Stimulated activated CD4-positive, alpha-beta T cell treated with anti-CD3 and anti-CD28 coated beads, Interleukin-1b, Interleukin-23, amount 100 ng/mL, for 24 hours (primary cell): ENCODE measurements around the gene KDELR3.

Experiments used
- DNase-seq, 4 experiments: peaks; one replicate each; pipeline ENCODE4 v3.0.0-alpha.2; 2020; ENCODE audit warnings: low read depth in 4 of 4, low spot score in 1 of 4

The KDELR3 gene

DNA sequence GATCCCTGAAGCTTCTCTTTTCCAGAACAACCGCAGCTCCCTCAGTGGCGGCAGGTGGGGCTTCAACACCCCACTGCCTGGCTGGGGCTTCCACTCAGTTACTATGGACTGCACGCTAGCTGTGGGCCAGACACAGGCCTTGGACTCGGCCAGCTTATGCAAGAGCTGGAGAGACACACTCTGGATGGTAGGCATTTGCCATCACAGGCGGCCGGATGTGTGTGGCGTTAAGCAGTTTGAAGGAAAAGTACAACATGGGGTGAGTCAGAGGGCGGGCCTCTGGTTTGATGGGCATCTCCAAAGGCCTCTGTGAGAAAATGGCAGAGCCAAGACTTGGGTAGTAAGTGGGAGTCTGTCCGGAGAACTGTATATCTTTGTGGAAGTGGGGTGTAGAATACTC lies 30.5 kb upstream of the KDELR3 start:
- DNase-seq = no peak

DNA sequence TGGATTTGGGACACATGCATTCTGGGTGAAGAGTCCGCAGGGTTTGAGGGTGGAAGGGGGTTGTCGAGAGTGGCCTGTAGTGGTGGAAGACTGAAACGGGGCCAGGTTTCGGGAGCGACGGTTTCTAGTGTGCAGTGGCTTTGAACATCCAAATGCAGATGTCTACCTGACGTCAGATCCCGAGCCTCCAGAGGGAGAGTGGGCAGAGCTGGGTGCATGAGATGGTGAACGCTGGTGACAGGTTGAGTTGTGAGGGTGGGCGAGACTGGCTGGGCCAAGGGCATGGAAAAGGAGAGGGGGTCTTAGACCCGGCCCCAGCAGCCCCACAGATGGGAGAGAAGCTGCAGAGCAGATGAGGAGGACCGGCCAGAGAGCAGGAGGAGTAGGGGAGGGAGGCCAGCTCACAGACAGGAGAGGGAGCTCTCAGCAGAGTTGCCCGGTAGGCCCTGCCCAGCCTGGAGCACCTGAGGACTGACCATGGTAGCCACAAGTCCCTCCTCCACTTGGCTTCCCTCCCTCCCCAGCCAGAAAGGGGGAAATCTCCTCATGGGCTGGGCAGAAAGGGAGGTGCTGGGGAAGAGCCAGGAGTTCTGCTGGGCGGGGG lies 27.0 kb upstream of the KDELR3 start:
- no peak for DNase-seq

DNA sequence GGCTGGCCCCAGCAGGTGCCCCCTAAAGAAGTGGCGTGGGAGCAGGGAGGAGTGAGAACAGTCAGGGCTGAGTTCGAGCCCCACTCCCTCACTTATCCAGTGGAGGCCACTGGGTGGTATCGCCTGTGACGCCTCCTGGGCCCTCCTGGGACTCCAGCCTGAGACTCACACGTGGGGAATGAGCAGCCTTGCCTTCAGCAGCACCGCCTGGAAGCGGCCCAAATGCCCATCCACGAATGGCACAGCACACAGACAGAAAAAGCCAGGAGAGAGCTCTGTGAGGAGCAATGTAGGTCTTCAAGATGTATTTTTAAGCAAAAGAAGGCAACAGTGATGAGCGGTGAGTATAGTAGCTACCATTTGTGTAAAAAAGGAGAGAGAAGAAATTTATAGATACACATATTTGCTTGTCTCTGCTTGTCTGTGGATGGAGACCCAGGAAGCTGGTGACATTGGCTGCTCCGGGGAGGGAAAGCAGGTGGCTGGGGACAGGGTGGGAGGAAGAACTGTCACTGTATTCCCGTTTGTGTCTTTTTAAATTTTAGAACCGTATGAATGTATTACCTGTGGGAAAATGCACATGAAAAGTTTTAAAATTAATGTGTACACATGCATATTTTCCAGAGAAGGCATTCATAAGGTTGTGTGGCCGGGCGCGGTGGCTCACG lies 26.1 kb upstream of the KDELR3 start:
- DNase-seq = no peak

DNA sequence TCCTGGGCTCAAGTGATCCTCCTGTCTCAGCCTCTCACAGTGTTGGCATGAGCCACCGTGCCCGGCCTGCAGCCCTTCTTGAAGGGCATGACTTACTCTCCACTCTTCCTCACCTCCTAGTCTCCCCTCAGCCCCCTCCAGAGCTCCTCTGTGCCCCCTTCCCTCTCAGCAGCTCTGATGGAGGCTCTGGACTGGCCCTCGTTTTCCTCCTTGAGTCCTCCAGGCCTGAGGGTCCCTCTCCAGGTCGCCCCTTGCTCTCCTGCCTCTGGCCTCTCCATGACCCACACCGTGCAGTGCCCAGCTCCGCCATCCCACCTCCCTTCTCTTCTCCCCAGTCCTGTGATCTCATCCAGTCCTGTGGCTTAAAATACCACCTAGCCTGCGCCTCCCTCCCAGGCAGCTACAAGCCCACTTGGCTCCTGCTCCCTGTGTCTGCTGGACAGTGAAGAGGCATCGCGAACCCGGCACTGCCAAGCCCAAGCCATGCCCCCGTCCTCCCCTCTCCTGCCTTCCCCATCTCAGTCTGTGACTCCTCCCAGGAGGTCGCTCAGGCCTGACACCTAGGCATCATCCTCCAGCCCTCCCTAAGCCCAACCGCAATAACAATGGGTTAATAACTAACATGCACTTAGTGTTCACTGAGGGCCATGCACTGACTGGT lies 24.8 kb upstream of the KDELR3 start:
- no peak for DNase-seq

DNA sequence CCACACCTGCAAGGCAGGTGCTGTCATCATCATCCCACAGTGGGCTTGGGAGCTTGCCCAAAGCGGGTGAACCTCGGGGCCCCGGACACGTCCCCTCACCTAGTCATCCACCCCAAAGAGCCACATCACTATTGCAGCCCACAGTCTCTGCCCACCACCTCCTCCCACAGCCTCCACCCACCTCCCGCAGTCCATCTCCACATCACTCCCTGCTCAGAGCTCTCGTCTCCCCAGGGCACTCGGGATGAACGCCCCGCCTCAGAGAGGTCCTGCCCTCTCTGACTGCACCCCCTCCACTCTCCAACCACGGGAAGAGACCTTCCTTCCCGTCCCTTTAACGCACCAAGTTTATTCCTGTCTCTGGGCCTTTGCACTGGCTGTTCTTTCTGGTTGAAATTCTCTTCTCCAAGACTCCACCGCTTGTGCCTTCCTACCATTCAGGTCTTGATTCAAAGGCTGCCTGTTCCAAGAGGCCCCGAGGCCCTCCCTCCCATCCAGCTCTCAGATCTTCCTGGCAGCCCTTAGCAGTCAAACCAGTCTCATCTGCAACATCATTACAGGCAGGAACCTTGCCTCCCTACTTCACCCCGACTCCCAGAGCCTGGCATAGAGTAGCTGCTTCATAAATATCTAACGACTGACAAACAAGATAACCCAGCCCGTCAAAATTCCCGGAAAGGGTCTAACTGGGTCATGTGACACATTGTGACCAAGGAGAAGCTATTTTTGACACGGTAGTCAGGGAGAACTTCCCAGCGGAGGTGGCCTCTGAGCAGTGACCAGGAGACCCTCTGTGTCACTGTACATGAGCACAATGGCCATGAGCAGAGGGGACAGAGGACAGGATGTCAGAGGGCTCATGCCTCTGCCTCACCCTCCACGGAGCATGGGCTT lies 24.0 kb upstream of the KDELR3 start:
- DNase-seq = no peak

DNA sequence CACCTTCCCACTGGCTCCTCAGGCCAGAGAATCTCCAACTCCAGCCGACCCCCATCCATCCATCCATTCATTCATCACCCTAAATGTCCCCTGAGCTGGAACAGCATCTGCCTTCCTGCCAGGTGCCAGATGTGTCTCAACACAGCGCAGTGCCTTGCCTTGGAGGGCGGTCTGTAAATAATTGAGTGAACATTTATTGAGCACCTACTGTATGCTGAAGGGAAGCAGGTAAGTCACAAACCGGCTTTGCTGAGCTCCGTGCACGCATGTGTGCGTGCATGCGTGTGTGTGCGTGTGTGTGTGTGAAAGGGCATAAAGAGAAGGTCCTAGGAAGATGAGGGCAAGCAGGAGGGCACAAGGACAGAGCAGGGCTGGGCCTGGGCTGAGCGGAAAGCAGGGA lies 23.1 kb upstream of the KDELR3 start:
- no peak for DNase-seq

DNA sequence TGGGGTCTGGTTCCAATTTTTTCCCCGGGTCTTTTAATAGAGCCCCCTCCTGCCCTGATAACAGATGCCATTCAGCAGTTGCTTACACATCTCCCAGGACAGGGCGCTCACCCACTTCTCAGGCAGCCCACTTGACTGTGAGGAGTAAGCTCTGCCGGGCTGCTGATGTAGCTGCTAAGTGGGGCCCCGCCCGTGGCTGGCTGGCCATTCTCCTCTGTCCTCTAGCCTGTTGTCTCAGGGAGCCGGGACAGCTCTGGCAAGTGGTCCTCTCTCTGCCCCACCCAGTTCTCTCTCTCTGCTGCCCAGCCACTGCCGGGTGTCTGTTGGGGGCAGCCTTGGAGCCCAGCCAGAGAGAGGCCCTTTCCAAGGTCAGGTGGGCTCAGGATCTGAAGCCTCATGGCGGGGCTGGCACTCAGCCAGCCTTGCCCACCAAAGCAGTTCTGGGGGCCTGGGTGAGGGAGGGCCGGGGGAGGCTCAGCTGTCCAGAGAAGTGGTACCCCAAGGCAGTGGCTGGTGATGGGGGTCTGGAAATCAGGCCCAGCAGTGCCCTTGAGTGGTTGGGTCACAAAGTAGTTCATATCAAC lies 21.8 kb upstream of the KDELR3 start:
- no peak for DNase-seq

DNA sequence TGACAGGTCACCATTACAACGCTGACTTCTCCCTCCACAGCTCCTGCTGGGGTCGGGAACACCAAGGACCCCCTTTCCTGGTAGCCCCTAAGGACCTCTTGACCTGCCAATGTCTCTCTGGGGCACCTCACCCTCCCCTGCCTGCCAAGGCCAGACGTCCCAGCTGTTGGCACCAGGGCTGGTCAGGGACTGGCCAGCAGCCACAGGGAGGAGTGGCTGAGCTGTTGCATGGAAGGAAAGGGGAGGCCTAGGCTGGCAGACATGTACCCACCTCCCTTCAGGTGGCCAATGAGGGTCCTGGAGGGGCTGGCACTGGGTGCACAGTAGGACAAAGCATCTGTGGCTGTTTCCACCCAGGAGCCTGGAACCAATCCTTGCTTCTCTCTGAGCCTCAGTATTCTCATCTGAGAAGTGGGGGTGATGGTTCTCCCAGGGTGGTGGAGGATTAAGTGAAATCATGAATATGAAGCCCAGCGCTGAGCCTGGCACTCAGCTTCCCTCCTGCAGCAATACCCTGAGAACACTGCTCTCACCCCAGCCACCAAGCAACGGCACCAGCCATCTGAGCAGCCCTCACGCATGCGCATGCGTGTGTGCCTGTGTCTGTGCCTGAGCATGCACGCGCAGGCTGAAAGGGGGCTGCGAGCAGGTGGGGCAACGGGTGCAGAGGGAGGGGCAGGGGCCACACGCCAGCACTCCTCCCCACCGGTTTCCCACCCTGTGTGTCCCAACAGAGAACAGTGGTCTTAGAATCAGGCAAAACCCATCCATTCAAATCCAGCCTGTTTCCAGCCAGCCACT lies 18.8 kb upstream of the KDELR3 start:
- no peak for DNase-seq

DNA sequence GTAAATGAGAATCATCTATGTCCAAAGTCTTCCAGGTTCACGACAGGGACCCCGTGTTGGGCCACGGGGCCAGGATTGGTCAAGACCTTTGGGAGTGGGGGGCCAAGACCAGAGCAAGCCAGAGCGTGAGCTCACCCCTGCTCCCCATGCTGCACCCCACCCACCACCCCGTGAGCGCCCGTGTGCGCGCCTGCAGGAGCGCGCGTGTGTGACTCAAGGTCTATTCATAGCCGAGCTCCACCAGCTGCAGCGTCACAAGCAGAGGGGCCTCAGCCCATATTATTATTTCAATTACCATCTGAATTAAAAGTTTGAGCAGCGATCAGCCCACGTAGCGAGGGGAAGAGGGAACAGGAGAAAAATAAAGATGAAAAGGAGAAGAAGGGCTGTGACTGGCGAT lies 18.1 kb upstream of the KDELR3 start:
- DNase-seq = no peak

DNA sequence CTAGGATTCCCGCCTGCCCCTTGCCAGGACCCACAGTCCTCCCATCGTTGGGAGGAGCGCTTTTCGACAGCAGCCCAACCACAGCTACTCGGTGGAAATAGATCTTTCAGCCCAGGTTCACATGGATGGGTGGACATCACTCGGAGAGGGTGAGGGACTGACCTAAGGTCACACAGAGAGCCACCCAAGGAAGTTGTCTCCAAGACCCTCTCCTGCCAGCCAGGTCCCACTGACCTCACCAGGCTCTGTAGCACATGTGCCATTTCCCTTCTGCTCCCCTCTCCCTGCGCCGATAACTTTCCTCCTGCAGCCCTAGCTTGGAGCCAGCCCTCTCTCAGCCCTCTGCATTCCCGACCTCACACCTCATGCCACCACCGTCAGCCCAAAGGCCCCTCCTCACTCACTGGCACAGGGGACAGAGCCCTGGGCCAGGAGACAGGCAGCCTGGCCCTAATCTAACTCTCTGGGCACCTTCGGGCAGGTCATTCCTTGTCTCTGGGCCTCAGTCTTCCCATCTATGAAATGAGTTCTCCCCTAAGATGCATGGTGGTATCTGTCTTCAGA lies 17.6 kb upstream of the KDELR3 start:
- DNase-seq = no peak

DNA sequence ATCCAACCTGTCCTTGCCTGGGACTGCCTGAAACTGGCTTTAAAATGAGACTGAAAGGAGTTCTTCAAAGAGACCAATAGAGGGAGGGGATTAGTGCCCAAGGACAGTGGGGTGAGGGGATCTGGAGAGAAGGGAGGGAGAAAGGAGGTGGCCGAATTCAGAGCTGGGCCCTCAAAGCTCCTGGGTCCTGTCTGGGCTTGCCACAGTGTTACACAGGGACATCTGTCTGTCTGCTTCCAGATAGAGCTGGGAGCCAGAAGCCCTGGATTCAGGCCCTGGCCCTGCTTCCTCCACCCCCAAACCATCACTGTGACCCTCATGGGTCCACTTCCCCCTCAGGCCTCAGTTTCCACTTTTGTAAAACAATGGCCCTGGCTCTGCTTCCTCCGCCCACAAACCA lies 16.5 kb upstream of the KDELR3 start:
- no peak for DNase-seq

DNA sequence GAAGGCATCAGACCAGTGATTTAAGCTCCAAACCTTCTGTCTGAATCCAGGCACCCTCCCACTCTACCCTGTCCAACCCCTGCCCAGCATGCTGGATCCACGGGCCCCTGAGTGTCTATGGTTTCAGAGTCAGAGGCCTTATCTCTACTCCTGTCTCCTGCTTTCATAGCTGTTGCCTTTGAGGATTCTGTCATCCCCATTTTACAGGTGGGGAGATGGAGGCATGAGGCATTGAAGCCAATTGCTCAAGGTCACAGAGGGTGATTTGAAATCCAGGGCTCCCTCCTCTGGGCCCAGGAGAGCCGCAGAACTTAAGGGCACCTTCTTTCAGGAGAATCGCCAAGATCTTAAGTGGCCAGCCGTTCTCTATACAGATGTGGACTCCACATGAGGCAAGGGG lies 16.0 kb upstream of the KDELR3 start:
- DNase-seq = no peak

DNA sequence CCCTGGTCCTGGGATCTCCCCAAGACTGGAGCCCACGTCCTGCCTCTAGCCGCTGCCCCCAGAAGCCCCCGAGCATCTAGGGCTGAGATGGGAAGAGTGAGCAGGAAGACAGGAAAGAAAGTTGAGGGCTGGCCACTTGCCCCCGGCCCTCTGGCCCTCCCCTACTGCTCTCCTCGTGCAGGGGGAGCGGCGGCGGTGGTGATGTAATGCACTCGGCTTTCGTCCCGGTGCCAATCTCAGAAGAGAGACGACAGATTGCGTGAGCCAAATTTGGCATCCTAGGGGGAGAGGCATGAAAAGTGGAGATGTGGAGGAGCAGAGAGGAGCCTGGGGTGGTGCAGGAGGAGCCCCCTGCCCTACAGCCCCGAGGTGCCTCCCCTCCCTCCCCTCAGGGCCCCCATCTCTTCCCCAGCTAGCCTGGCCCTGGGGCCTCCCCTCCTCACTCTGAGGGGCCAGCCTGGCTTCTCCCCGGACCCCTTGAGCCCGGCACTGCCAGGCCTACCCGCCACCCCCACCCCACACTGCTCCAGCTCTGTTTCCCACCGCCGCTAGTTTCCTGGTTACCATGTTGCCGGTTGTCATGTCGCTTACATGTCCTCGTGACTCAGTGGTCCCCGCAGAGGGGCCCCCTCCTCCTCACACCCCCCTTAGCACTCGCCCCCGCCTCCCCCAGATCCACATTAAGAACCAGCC lies 15.4 kb upstream of the KDELR3 start:
- no peak for DNase-seq

DNA sequence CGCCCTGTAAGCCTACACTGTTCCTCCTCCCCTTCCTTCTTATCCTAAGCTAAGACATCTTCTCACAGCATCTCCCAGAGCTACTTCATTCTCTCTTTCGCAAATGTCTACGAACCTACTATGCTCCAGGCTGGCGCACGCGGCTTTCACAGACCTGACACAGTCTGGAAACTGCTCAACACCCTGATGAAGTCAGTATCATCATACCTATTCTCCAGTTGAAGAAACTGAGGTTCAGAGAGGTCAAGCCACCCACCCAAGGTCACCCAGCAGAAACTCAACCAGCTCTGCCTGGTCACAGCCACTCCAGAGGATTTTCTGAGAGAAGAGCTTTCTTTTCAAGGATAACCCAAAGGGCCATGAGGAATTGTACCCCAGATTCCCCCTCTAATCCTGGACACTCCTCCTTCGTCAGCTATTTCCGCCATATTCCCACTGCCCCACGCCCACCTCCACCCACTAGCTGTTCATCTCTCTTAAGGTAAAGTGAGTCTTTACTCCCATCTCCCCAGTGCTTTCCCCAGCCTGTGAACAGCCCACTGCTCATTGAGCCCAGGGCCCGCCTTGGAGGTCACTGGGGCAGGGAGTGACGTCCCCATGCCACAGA lies 14.7 kb upstream of the KDELR3 start:
- DNase-seq = no peak

DNA sequence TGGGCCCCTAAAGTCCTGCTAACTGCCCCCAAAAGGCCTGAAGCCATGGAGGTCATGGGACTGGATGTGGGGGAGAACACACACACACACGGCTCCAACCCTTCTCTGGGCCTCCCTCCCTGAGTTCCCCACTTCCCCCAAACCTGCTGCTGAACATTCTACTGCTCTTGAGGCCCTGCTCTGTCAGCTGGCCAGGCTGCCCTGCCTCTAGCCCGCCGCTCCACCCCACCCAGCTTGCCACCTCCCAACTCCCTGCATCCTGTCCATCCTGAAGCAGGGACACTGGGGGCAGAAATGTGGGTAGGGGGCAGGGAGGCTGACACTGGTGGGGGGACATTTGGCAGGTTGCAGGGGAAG lies 13.9 kb upstream of the KDELR3 start:
- DNase-seq = no peak

DNA sequence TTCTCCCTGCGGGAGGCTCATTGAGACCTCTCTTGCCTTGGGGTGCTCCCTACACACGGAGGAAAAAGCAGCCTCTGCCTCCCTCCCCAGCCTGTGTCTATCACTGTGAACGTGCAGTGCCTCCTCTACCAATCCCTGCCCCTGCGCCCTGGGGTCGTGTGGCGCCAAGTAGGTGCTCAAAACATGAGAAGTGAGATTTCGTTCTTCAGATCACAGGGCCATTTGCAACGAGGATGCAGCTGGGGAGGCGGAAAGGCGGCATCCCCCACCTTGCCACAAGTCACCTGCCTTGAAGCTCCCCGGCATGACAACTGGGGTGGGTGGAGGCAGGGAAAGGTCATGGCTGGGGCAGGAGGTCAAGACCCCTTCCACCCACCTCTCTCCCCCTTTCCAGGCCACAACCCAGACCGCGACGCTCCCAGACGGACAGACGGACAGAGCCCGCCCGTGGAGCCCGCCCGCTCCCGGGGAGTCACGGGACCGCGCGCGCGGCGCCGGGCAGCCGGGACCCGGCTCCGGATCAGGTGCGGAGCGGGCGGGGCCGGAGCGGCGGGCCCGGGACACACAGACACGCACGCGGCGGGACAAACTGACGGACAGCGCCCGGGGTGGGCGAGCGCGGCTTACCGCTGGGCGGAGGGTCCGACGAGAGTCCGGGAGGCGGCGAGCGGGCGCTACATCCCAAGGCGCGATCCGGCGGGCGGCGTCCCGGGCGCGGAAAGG lies 13.4 kb upstream of the KDELR3 start:
- no peak for DNase-seq

DNA sequence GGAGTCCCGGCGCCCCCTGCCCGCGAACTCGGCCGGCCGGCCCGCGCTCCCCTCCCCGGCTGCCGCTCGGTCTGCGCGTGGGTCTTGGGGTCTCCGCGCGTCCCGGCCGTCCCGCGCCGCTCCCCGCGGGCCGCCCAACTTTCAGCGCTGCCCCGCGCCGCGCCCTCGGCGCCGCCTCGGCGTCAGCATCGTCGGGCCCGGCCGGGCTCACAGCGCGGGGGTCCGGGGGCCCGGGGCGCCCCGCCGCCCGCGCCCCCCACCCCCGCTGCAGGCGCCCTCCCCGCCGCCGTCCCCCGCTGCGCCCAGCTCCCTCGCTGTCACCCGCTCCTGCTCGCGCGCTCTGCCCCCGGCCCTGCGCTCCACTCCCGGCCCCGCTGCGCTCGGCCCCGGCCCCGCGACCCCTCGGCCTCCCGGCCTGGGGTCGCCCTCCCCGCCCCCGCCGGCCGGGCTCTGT lies 12.8 kb upstream of the KDELR3 start, which contains the start of gene KCNJ4:
Gene KCNJ4 (minus strand): TSS at position 124 of the 454 bp plus-strand sequence. CDS start 27,067 bp downstream, outside the sequence.
- no peak for DNase-seq

DNA sequence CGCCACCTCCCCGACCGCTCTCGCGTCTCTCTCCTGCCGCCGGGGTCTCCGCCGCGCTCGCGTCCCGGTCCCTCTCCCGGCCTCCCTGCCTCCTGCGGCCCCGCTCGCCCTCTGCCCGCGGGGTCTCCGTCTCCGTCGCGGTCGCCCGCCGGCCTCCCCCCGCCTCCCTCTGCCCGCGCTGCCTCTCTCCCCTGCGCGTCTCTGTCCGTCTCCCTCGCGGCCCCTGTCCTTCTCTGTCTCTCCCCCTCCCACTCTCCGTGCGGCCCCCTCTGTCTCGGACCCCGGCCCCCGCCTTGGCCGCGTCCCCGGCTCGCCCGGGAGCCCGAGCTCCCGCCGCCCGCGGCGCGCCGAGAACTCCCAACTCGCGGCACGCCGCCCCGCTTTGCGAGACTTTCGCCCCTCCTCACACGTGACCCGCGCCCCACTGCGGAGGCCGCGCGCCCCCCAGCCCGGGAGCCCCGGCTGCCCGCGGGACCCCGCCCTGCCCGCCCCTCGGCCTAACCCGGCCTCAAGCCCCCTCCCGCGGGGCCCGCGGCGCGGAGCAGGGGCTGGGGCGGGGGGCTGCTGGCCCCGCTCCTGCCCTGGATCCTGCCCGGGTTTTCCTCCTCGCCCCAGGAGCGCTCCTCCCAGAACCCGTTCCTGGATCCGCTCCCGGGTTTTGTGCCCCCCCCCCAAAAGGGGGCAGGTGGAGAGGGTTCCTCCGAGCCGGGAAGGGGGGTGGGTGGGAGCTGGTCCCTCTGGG lies 12.2 kb upstream of the KDELR3 start:
- no peak for DNase-seq
